HuH-7 (cell line): ENCODE data around the gene TTLL8.

Experiments used
- DNase-seq: peaks from one replicate; pipeline ENCODE4 v3.0.0; 2011; ENCODE audit warnings: low spot score

The TTLL8 gene

GRCh38 chr22:50082961-50083461 is 24.9 kb upstream of the TTLL8 start:
- no peak for DNase-seq

GRCh38 chr22:50082197-50082715 is 24.2 kb upstream of the TTLL8 start:
- DNase-seq, result no peak

DNA sequence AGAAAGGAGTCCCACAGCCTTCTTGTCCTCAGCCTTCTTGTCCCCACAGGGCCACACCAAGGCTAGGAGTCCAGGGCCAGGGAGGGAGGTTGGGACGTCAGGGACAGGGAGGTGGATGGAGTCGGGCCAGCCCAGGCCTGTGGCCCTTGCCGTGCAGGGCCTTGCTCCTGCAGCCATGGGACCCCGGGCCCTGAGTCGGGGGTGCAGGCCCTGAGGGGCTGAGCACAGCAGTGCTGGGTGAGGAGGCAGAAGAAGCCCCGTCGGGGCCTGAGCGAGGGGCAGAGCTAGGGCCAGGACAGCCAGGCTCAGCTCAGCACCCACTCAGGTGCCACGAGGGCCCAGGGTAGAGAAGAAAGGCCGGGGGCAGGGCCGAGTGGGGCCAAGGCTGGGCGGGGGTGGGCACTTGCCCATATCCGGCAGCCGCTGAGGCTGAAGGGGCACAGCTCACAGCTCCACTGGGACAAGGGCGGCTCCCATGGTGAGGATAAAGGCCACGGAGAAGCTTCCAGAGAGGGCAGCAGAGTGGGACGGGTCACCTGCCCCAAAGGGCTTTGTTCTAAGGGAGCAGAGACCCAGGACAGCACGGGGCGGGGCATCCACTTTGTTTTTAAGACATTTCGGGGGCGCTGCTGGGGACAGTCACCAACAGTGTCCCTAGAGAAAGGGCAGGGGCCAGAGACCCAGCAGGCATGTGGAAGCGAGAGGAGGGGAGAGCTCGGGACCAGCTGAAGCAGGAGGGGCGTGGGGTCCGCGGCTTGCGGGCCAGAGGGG is 23.5 kb upstream of the TTLL8 start:
- no peak for DNase-seq

DNA sequence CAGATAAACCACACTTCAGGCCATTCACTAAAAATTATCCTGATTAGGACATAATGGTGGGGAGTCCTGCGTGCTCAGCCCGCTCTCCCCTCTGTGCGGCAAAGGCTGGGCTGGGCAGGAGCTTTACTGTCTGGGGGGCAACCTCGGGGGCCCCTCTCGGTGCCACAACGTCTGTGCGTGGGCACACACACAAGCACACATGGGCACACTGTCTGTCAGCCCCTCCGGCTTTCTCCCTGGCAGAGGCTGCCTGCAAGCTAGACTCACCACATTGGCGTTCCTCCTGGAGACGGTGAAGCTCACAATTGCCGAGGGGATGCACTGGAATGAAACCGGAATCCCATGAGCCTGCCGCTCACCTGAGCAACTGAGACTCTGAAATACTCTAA is 22.0 kb upstream of the TTLL8 start:
- DNase-seq, result no peak

DNA sequence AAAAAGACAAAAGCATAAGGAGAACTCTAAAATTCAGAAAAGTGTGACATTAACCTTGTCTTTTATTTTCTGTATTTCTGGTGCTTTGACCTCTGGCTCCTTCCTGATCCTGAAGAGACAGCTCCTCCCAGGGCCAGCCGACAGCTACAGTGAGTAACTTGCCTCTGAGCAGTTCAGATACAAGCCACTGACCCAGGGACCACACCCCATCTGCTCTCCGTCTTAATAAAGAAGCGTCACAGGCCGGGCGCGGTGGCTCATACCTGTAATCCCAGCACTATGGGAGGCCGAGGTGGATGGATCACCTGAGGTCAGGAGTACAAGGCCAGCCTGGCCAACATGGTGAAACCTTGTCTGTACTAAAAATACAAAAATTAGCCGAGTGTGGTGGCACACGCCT is 20.7 kb upstream of the TTLL8 start:
- no peak for DNase-seq

- no peak for DNase-seq
Observed at GRCh38 chr22:50078246-50078645, 20.1 kb upstream of the TTLL8 start.

DNA sequence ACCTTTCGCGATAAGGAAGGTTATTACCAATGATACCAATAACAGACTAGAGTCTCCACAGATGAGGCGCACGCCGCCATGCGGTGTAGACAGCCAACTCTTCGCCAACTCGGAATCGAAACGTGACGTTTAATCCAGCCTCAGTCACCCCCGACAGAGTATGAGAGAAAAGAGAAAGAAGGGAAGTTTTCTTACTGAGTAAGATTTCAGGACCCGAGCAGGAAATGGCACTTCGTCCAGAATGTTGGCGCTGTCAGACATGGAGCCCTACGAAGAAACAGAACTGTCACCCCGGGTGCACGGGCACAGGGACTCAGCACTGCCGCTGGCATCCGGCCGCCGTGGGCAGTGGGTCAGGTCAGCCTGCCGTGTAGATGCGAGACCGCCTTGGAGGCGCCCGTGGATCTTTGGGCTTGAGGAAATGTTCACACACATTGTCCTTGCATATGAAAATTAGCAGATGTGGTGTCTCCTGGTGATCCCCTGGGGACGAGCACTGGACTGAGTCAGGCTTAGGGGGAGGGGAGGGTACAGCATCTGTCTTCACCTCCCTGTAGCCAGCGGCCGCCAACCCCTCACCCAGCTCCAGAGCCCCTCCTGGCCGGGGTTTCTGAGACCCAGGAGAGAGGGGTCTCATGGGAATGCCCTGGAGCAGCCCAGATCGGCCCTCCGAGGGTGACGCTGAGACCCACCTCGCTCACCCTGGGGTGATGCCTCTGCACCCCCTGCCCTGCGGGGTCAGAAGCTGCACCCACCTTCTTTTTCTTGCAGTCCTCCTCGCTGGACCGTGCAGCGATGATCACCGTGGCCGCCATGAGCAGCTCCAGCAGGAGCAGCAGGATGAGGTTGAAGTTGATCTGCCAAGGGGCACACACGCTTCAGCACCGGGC is 18.8 kb upstream of the TTLL8 start:
- DNase-seq, result no peak

DNA sequence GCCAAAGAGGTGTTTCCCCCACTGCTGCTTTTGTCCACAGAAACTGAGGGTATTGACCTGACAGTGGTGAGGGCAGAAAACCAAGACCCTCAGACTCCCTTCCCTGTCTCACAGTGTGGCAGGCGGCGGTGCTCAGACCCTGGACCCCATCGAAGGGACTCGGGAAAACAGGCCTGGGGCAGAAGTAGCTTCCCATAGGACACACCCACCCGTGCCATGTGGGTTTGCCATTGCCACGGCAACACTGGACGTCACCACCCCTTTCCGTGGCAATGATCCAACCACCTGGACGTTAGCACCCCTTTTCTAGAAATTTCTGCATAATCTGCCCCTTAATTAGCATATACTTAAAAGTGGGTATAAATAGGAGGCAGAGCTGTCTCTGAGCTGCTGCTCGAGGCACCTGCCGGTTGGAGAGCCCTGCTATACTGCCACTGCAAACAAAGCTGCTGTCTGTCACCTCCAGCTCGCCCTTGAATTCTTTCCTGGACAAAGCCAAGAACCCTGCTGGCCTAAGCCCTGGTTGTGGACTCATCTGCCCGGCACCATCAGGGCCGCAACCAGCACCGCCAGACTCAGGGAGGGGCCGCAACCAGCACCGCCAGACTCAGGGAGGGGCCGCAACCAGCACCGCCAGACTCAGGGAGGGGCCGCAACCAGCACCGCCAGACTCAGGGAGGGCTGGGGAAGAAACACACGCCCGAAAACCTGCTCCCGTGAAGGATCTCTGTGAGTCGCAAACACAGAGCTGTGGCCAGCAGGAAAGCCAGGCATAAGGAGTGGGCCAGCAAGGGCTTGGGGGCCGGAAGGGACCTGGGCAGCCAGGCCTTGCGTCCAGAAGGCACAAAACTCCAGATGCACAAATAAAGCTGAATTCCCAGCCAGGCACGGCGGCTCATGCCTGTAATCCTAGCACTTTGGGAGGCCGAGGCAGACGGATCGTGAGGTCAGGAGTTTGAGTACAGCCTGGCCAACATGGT is 16.7 kb upstream of the TTLL8 start:
- DNase-seq, result no peak

GRCh38 chr22:50074056-50074455 is 16.0 kb upstream of the TTLL8 start:
- DNase-seq, result no peak

GRCh38 chr22:50072714-50073538 is 14.8 kb upstream of the TTLL8 start:
- DNase-seq, result no peak

- no peak for DNase-seq
Observed at GRCh38 chr22:50072167-50072555, 14.1 kb upstream of the TTLL8 start.

DNA sequence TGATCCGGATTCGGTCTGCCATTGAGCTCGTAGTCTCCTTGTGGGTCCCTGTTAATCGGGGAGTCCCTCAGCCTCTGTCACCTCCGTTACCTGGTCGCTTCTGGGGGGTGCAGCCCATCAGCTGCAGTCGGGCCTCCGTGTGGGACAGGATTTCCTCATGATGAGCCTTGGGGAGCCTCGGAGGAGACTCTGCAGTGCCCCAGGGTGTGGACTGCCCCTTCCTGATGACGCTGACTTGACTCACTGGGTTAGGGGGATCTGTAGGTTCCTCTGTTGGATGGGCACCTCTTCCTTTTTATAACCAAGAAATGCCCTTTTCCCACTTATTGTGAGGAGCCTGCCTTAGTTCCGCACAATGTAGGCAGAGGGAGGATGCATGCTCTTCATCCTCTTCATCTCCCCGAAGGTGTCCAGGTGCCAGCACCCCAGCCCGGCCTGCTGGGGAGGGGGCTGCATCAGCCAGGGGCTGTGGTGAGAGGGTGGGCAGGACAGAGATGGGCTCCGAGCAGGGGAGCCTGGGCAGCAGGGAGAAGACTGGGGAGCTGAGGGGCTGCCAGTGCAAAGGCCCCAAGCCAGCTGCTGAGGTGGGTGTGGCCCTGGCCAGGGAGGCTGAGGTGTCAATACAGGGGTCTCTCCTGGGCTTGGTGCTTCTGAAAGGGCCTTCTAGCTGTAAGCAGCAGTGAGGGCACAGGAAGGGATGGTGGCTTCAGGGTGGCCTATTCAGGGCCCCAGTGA is 13.5 kb upstream of the TTLL8 start:
- DNase-seq, result no peak

- DNase-seq, result no peak
Observed at GRCh38 chr22:50070366-50070765, 12.3 kb upstream of the TTLL8 start.

GRCh38 chr22:50068096-50068495 is 10.0 kb upstream of the TTLL8 start:
- no peak for DNase-seq

DNA sequence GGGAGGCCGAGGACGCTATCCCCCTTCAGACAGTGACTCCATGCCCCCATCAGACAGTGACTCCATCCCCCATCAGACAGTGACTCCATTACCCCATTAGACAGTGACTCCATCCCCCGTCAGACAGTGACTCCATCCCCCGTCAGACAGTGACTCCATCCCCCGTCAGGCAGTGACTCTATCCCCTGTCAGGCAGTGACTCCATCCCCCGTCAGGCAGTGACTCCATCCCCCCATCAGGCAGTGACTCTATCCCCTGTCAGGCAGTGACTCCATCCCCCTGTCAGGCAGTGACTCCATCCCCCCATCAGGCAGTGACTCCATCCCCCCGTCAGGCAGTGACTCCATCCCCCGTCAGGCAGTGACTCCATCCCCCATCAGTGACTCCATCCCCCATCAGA is 9.1 kb upstream of the TTLL8 start:
- no peak for DNase-seq

GRCh38 chr22:50064453-50064852 is 6.4 kb upstream of the TTLL8 start:
- DNase-seq, result no peak

GRCh38 chr22:50063589-50064393 is 5.7 kb upstream of the TTLL8 start:
- DNase-seq, result no peak

DNA sequence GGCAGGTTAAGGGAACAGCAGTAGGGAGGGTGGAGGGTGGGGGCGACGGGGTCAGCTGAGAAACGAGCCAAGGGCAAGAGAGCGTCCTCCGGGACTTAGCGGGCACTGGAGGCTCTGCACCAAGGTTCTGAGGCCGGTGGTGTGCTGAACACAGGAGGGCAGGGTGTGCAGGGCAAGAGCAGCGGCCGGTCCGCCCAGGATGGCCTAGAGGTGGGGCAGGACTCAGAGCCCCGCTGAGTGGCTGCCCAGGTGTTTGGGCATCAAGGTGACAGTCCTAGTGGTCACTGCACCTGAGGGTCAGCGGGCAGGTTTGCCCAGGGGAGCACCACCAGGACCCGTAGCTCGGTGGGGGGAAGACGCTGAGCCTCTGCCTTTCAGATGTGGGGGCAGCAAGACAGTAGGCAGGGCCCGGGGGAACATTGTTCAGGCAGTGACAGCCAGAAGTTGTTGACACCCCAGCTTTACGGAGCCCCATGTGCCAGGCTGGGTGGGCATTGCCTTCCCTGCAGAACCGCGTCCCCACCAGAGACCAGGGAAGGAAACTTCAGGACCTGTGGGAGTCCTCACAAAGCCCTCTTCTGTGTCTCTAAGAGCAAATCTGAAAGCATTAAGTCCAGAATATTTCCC is 4.5 kb upstream of the TTLL8 start:
- DNase-seq, result no peak

DNA sequence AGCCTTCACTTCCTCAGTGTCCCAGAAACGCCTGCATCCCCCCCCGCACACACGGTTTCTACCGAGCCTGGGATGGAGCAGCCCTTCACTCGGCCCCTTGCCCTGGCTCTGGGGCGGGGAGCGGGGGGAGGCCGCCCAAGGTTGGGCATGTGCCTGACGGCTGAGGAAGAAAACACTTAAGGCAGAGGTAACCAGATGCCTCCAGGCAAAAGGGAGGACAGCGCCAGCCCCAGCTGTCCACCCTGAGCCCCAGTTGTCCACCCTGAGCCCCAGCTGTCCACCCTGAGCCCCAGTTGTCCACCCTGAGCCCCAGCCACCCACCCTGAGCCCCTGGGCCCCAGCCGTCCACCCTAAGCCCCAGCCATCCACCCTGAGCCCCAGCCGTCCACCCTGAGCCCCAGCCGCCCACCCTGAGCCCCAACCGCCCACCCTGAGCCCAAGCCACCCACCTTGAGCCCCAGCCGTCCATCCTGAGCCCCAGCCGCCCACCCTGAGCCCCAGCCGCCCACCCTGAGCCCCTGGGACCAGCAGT is 3.8 kb upstream of the TTLL8 start:
- DNase-seq, result no peak
